HUDEP-2 (cell line): ENCODE measurements around the gene NOXO1.
"Not testable (repeated sequence)": the region's sequence is repeated elsewhere in the genome, so short reads cannot be mapped to it uniquely, and the experiment has no call there.

ENCODE experiments used
- DNase-seq, 76 experiments: peaks; one replicate each; lab custom pipeline; 2025; ENCODE audit not compliant: unreplicated experiment in 76 of 76; lab: John Stamatoyannopoulos, UW

The NOXO1 gene

DNA sequence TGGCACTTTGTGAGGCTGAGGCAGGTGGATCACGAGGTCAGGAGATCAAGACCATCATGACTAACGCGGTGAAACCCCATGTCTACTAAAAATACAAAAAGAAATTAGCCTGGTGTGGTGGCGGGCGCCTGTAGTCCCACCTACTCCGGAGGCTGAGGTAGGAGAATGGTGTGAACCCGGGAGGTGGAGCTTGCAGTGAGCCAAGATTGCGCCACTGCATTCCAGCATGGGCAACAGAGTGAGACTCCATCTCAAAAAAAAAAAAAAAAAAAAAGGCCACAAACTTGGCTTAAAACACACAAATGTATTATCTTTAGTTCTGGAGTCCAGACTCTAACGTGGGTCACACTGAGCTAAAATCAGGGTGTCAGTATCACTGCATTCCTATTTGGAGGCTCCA is 30.5 kb upstream of the NOXO1 start:
- DNase-seq: not testable (repeated sequence)

DNA sequence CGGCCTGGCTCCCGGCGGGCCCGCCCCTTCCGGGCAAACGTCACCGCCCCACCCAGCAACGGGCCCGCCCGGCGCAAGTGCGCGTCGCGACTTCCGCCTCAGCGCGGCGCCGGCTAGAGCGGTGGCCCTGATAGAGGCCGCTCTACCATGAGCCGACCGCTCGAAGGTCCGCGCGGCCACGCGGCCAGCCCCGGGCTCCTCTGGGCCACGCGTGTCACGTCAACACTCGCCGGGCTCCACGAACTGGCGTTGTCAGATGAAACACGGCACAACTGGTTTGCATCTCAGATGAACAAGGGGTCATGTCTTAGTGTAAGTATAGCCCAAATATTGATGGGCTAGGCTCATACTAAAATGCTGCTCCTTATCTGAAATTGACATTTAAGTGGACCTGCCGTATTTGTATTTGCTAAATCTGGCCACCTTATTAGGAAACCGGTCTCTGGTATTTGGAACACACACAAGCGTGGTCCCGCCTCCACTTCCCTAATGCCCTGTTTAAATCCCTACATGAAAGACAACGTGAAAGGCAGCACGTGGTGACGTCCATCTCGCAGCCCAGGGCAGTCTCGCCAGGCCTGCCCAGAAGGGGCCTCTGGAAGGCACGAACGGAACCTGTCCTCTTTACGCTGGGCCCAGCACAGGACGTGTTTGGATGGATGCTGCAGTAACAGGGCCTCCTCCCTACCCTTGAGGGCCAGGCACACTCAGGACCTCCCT is 28.7 kb upstream of the NOXO1 start, which contains the start of gene ZNF598:
ZNF598 (minus strand) TSS at position 31 of the 720 bp plus-strand sequence.
- DNase-seq: peak in 65 of 76 experiments; percentile 19 to 79 (median 60)

DNA sequence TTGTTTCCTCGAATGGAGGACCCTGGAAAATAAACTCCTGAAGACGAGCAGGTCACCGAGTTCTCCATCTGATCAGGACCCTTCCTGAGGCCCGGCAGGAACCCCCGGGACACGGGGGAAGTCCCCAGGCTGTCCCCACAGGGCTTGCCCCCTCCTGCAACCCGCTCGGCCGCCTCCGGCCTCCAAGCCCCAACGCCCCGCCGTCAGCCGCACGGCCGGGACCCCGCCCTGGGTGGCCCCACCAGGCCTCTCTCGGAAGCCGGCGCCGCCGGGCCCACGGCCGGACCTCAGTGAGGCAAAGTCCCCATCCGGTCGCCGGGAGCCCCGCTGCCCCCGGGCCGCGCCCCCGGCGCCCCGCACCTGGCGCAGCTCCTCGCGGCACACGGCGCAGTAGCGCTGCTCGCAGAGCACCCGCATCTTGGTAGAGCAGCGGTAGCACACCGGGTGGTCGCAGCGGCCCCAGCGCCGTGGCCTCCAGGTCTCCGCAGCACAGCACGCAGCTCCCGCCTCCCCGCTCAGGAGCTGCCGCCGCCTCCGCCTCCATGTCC is 28.0 kb upstream of the NOXO1 start:
- DNase-seq: peak in 3 of 76 experiments; percentile 16 to 23 (median 18)

DNA sequence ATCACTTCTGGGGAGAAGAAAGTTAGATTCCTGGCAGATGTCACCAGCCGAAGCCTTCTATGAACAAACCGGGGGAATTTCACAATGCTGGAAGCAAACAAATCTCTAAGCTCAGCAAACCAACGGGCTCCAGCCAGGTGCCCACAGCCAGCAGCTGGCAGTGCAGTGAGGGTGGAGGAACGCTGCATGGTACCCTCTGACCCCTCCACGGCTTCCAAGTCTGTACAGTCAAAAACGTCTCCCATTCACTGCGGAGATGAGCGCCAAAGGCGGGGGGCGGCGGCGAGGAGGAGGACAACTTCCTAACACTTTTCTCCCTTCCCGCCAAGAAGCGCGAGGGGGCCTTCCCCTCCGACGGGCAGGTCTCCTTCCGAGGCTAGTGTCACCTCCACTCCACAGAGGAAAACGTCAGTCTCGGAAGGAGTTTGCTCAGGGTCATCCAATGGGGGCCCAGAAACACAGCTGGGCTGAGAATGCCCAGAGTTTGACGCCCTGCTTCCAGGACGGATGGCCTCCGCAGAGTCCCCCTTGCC is 27.4 kb upstream of the NOXO1 start:
- peak in 4 of 76 experiments; percentile 12 to 28 (median 19) for DNase-seq

DNA sequence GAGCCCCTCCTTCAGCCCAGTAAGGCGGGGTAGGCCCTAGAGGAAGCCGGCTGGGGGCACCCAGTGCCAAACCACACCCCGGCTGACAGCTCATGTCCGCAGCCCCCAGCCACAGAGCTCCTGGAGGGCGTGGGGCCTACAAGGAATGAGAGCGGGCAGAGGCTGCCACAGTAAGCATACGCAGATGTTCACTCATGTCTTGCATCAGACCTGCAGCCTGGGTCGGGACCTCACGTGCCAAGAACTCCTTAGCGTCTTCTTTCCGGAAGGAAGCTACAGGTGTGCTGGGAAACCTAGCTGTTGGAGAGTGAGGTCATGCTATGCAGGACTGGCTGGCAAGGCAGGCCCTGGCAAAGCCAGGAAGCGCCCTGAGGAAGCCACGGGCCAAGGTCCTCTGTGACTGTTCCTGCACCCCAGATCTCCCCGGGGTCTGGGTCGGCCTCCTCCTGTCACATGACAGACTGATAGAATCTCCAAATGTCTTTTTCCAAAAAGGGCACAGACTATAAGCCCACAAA is 26.8 kb upstream of the NOXO1 start:
- peak in 35 of 76 experiments; percentile 13 to 56 (median 36) for DNase-seq

DNA sequence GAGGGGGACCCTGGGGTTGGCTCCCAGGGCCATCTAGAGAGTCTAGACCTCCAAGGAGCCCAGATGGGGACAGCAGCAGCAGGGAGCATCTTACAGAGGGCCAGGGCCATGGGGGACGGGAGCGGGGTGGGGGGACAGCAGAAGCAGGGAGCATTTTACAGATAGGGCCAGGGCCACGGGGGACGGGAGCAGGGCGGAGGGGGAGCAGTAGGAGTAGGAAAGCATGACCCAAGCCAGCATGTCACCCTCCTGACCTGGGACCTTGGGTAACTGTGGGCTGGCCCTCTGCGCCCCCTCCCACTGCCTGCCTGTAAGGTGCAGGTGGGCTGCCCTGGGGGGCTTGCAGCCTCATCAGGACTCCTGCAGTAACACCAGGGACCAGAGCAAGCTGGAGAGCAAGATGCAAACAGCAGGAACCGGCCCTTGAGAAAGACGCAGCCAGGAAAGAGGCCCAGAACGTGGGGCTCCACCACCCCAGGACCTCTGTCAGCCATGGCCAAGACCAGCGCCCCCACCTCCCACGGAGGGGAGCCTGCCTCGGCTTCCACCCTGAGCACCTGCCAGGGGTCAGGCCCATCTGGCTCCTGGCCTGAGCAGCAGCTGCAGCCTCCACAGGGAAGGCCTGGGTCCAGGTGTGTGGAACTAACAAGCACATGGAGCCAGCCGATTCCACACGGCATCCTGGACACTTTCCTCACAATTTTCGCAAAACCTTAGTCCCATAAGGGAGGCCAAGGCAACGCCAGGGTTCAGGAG is 26.0 kb upstream of the NOXO1 start:
- no peak for DNase-seq

DNA sequence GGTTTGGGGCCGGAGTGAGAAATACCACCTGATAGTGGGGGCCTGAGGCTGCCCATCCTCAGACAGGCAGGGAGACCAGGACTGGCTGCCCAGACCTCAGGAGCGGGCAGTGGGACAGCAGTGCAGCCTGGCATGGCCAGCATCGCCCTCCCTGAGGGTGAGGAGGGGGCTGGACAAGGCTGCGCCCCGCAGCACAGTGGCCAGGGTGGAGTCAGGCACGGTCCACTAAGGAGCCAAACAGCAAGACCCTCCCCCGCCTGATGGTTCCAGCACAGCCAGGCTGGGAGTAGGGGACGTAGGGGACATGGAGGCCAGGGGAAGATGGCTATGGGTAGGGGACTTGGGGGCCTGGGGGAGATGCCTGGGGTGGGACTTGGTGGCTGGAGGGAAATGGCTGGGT is 25.0 kb upstream of the NOXO1 start:
- DNase-seq: no peak

DNA sequence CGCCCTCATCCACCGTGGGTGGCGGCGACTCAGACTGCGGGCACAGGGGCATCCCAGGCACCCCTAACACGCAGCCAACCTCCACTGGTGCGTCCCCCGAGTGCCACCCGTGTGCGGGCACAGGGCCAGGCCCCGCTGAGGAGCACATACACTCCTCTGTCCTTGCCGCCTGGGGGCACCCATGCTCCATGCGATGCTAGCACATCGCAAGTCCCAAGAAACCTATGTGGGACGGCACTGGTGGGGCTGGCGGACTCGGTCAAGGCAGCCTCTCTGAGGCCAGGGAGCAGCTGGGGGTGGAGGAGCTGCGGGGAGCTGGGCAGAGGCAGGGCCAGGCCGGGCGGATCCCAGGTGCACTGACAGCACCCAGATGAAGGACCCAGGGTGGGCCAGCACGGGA is 24.4 kb upstream of the NOXO1 start:
- peak in 15 of 76 experiments; percentile 5 to 42 (median 22) for DNase-seq

DNA sequence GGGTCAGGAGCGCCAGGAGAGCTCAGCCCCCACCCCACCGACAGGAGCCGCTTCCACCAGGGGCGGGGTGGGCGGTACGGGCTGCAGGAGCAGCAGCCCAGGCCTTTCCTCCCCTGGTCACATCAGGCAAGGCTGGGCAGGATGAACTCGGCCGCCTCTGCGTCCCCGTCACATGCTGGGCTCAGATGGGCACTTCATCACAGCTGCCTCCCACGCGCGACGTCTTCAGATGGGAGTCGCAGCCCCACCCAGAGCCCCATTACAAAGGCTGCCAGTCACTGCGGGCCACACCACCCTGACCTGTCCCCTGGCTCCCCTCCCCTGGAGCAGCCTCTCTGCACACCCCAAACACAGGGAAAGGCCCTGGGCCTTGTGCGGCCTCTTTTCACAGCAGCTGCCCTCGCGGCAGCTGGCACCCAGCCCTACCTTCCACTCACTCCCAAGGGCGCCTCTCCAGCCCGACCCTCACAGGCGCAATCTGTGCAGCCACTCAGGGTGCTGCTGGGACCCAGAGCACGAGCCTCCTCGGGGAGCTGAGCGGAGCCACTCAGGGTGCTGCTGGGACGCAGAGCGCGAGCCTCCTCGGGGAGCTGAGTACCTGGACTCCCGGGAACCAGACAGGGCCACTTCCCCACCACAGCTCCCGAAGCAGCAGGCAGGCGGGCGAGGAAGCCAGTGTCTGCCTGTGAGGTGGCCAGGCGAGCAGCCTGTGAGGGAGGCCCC is 23.7 kb upstream of the NOXO1 start:
- peak in 6 of 76 experiments; percentile 10 to 52 (median 20) for DNase-seq

DNA sequence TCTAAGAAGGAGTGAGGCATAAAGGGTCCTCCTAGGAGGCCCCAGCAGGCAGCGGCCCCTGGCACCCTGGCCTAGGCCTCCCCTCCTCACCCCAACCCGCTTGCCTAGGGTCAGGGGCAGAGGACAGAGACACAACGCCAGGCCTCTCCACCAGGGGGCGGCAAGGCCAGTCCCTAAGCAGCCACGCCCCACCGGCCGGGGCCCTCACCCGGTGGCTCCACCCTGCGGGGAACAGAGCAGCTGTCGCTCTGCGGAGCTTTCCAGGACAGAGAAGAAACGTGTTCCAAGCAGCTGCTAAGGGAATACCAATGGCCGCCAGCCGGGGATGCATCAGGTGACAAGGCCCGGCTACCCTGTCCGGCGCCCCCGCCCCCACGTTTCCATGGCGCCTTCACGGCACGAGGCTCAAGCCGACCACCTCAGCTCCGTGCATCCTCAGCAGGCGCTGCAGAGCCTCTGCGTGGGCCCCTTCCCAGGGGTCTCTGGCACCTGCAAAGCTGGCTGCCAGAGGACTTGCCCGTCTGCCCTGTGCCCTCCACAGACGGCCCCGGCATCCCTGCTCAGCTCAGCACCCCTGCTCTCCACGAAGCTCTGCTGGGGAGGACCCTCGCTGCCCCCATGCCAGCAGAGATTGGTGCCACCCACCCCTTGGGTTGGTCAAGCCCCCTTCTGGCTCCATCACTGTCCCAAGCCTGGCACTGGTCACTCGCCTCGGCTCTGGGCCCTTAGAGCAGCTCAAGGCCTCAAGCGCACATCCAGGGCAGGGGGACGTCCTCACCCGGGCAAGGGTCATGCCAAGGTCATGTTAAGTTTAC is 22.8 kb upstream of the NOXO1 start:
- peak in 74 of 76 experiments; percentile 21 to 95 (median 85) for DNase-seq

DNA sequence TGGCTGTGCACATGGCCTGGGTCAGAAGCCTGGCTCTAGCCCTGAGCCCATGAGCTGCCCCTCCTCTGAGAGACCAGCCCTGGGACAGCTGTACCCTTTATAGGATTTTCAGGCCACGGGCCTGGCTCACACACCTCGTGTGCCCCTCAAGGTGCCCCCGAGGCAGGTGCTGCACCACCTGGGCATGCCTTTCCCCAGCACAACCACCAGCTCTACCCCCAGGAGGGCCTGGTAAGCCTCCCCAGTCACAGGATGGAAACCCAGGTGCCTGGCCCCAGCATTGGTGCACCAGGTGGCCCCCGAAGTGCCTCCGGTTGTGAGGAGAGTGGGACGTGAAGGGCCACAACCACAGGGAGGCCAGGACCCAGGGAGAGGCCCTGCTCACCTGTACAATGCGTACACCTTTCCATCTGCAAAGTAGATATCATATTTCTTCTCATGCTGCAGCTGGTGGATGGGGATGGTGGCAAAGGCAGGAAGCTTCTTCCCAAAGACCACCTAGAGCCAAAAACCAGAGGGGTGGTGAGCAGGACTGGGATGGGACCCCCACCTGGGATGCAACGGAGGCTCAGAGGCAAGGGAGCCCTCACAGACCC is 22.1 kb upstream of the NOXO1 start:
- DNase-seq: no peak

DNA sequence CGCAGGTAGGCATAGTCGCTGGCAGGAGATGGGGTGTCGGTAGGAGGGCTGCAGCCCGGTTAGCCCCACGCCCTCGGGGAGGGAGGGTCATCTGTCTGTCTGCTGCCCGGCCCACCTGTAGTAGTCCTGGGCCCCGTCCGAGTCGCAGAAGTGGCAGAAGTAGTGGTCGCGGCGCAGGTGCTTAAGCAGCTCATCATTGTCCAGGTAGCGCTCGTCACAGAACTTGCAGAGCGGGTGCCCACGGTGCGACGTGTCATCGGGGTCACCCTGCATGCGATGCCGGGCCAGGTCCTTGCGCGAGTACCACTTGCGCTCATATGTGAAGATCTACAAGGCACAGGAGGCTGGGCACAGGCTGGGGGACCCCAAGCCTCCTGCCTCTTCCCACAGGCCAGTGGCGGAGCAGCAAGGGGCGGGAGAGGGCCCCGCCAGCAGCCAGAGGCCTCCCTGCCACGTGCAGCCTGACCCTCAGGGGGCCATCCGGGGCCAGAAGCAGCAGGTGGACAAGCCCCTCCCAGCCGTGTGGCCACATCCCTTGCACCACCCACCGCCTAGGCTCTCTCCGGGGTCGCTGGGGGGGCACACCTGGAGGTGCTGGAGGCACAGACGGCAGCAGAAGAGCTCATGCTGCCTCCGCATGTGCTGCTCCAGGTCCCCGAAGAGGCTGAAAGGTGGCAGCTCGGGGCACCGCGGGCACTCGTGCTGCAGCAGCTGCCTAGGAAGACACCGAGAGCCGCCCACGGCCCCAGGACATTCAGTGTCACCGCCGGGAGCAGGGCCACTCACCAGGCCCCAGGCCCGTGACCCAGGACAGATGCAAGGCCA is 21.3 kb upstream of the NOXO1 start:
- DNase-seq: no peak

DNA sequence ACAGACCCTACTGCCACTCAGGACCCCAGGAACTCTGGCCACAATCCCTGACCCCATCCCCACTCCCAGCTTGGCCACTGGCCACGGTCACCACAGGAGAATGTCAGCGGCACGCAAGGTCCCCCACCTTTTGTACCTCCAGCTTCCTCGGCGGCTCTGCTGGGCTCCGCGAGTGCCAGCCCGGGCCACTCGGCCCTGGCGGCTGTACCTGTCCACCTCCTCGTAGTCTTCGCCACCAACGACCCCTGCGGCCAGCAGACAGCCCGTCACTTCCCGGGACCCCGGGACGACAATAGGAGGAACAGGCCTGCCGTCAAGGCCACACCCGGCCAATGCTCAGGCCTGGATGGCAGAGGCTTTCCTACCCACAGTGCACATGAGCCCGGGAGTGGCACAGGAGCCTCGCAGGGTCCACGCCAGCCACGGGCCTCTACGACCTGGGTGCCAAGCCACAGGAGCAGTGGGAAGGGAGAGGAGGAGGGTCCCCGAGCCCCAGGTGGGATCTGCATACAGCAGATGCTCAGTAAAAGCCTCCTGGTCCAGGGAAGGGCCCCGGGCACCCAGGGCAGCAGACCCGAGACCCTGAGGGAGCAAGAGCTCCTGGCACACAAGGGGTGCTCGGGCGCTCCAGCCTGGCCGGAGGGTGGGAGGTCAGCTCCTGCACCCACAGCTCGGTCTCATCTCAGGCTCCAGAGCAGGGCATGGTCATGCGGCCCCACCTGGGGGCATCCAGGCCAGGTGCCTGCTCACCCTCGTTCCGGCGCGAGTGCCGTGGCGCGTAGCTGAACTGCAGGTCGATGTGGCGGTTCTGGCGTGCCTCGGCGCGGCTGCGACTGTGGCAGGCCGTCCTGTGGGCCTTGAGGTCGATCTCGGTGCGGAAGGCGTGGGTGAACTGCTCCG is 20.4 kb upstream of the NOXO1 start:
- no peak for DNase-seq

DNA sequence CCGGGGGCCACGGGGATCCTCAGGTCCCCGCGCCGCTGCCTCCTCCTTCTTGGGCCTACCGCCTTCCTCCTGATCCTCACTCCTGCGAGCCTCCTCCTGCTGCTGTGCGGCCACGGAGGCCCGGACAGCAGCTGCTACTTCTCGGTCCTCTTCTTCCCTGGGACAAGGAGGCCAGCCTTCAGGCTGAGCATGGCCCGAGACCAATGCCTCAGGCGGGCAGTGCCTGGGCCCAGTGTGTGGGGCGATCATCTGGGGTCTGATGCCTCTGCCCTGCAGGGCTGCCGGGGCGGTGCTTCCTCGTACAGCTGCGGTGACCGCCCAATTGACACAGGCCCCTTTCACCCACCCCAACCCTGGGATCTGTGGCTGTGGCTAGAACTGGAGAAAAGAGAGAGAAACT is 19.8 kb upstream of the NOXO1 start:
- DNase-seq: no peak

DNA sequence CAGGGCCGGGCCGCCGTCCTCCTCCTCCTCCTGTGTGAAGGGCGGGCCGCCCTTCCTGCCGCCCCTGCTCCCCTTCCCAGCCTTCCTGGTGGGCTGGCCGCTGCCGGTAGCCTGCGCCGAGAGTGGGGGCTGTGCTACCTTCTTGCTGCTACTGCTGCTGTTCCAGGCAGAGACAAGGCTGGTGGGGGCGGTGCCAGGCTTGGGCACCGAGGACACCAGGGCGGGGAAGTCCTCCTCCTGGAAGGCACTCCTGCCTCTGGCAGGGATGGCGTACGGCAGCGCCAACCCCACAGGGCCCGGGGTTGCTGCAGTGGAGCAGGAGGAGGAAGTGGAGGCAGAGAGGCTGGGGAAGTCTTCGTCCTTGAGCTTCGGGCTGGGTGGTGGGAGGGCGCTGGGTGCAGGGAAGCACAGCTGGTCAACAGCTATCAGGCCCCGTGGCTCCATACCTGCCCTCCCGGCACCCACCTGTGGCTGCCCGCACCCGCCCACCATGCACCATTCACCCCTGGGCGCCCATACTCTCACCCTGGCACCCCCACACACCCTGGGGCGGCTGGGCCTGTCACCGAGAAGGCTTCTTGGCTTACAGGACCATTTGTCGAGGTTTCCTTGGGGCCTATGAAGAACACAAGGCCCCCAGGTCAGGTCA is 18.7 kb upstream of the NOXO1 start:
- no peak for DNase-seq

DNA sequence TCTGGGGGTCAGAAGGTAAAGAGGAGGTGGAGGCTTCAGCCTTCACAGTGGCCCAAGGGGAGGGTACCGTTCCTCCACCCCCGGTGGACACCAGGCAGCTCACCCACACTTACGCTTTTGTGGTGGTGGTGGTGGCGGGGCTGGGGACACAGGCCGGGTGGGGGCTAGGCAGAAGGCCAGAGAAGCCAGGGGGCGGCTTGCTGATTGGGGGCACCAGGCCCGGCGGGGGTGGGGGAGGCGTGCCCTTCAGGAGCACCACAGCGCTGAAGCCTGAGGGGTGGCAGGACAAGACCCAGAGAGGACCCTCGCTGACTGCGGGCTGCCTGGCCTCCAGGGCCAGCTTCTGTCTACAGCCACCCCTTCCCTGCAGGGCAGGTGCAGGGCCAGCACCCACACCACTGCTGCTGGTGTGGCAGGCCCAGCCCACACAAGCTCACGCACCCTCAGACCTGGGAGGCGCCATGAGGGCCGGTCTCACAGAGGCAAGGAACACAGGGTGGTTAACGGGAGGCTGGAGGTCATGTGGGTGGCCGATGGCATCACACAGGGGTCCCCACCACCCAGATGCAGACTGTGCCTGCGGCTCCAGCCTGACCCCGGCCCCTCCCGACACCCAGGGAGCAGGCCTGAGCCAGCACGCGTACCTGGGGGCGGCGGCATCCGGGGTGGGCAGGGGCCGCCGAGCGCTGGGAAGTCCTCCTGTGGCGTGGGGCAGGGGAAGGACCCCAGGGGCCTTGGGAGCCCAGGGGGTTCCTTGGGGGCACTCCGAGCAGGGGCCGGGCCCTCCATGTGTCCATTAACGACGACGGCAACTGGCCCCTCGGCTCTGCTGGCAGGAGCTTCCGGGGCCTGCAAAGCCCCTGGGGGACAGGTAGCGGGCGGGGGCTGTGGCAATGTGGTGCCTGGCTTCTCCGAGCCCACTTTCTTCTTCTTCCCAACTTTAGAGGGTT is 17.9 kb upstream of the NOXO1 start:
- no peak for DNase-seq
